ENCODE data around the gene ATP10B.

The ATP10B gene

GRCh38 chr5:160749682-160750081 is 102.3 kb downstream of the ATP10B start:
- no peak overlapping the region for H3K4me3 ChIP-seq (ENCODE audit: low read depth in 1 of 2, low read length in 1 of 2)
- TF ChIP-seq, protein P1, sequence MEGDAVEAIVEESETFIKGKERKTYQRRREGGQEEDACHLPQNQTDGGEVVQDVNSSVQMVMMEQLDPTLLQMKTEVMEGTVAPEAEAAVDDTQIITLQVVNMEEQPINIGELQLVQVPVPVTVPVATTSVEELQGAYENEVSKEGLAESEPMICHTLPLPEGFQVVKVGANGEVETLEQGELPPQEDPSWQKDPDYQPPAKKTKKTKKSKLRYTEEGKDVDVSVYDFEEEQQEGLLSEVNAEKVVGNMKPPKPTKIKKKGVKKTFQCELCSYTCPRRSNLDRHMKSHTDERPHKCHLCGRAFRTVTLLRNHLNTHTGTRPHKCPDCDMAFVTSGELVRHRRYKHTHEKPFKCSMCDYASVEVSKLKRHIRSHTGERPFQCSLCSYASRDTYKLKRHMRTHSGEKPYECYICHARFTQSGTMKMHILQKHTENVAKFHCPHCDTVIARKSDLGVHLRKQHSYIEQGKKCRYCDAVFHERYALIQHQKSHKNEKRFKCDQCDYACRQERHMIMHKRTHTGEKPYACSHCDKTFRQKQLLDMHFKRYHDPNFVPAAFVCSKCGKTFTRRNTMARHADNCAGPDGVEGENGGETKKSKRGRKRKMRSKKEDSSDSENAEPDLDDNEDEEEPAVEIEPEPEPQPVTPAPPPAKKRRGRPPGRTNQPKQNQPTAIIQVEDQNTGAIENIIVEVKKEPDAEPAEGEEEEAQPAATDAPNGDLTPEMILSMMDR (IDR thresholded peaks at IDR 0.05) = no peak
- H3K36me3 ChIP-seq = no peaks in the 10 kb centered on the region
- H3K27me3 ChIP-seq = no peaks in the 10 kb centered on the region
- no peaks in the 10 kb centered on the region for H3K4me1 ChIP-seq (ENCODE audit: control insufficient read depth in 1 of 2, insufficient read depth in 1 of 2, low read depth in 1 of 2, low read length in 1 of 2)
- H3K27ac ChIP-seq = no peak overlapping the region
- H3K9me3 ChIP-seq = no peaks in the 10 kb centered on the region

- Histone ChIP-seq H3K36me3 (no peaks in the 10 kb centered on the region), H3K4me1 (ENCODE audit: control insufficient read depth in 1 of 2, insufficient read depth in 1 of 2, low read depth in 1 of 2, low read length in 1 of 2) (no peaks in the 10 kb centered on the region), H3K9me3 (no peaks in the 10 kb centered on the region), H3K27ac (no peak overlapping the region), H3K27me3 (no peaks in the 10 kb centered on the region), H3K4me3 (ENCODE audit: low read depth in 1 of 2, low read length in 1 of 2) (no peak overlapping the region)
- TF ChIP-seq, protein P1 (IDR thresholded peaks at IDR 0.05) = no peak
These were observed 103.0 kb downstream of the ATP10B start for GRCh38 chr5:160749026-160749425.

DNA sequence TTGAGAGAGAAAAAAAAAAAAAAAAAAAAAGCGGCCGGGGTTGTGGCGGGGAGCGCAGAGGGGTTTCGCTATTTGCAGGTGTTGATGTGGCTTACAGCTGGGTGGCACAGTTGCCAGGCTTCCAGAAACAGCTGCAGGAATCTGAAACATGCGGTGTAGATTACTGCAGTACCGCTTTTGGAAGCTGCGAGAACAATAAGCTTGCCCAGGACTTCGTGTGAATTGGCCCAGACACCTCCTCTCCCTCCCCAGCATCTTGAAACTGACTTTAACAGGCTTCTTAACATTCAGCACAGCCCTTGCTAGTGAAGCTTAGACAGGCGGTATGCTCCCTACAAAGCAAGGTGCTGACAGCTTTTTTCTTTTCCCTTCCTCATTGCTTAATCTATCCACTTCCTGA is 104.0 kb downstream of the ATP10B start:
- TF ChIP-seq, protein P1 (IDR thresholded peaks at IDR 0.05) = no peak

GRCh38 chr5:160747559-160747958 is 104.5 kb downstream of the ATP10B start:
- TF ChIP-seq, protein P1 (IDR thresholded peaks at IDR 0.05) = no peak
- no peak overlapping the region for H3K4me3 ChIP-seq (ENCODE audit: low read depth in 1 of 2, low read length in 1 of 2)
- H3K9me3 ChIP-seq = no peaks in the 10 kb centered on the region
- H3K27ac ChIP-seq = no peak overlapping the region
- no peaks in the 10 kb centered on the region for H3K27me3 ChIP-seq
- no peaks in the 10 kb centered on the region for H3K4me1 ChIP-seq (ENCODE audit: control insufficient read depth in 1 of 2, insufficient read depth in 1 of 2, low read depth in 1 of 2, low read length in 1 of 2)
- H3K36me3 ChIP-seq = no peaks in the 10 kb centered on the region

More for the DNA sequence above, 104.0 kb downstream of the ATP10B start:
- no peaks in the 10 kb centered on the region for H3K36me3 ChIP-seq
- no peaks in the 10 kb centered on the region for H3K27me3 ChIP-seq
- H3K9me3 ChIP-seq = no peaks in the 10 kb centered on the region
- no peak overlapping the region for H3K27ac ChIP-seq
- H3K4me1 ChIP-seq (ENCODE audit: control insufficient read depth in 1 of 2, insufficient read depth in 1 of 2, low read depth in 1 of 2, low read length in 1 of 2) = no peaks in the 10 kb centered on the region
- H3K4me3 ChIP-seq (ENCODE audit: low read depth in 1 of 2, low read length in 1 of 2) = no peak overlapping the region

DNA sequence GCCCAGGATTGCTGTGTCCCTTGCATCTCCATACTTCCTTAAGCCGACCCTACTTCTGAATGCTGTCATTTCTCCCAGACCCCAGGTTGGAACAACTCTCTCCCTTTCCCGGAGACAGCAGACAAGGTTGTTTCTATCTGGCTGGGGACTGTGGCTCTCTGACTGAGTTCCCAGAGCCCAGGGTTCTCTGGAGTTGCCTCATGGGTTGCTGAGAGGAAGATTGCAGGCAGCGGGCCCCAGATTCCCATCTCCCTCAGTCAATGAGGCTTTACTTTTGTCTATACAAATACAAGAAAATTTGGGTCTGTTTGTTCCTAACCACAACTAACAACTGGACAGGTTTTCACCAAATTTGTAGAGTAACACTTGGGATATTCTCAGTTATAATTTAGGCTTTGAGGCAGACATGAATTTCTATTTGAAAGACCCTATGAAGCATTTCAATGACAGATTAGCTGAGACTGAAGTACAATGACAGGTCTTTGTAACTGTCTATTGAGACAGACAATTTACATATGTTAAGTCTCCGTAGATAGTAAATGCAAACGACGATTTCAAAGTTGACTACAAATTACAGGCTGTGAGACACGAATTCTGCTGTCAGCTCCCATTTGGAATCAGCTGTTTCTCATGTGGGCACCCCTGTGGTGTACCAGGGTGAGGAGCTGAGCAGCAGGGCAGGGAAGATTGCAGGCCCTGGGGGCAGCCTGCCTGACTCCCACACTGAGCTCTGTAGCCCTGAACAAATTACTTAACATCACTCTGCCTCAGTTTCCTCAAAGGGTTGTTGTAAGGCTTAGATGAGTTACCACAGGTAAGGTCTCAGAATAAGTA is 107.5 kb downstream of the ATP10B start:
- Histone ChIP-seq H3K27ac (no peak overlapping the region), H3K36me3 (no peaks in the 10 kb centered on the region), H3K4me1 (ENCODE audit: control insufficient read depth in 1 of 2, insufficient read depth in 1 of 2, low read depth in 1 of 2, low read length in 1 of 2) (no peaks in the 10 kb centered on the region), H3K27me3 (no peaks in the 10 kb centered on the region), H3K9me3 (no peaks in the 10 kb centered on the region), H3K4me3 (ENCODE audit: low read depth in 1 of 2, low read length in 1 of 2) (no peak overlapping the region)
- TF ChIP-seq, protein P1 (IDR thresholded peaks at IDR 0.05) = no peak

All from neutrophil (primary cell).